HepG2 (cell line): ENCODE data around the gene CFAP61. TPM values are rescaled to one million over a fixed set of nuclear protein-coding genes. Genes with fewer than 3 reads are reported as not detected.
A peak's percentile ranks its signal among the peaks of the same experiment; 100 is the strongest.

Source experiments
- HMGXB4 ChIP-seq, 2 experiments: sonication (generic) in 1 of 2; formaldehyde crosslinking in 1 of 2; IDR thresholded peaks; 2 replicates each; pipeline versions ENCODE4 v1.4.0 to v1.6.1; 2018 to 2020; ENCODE audit warnings: missing genetic modification reagents in 2 of 2, borderline replicate concordance in 1 of 2, low read depth in 1 of 2, mild to moderate bottlenecking in 1 of 2, missing biosample characterization in 1 of 2
- KMT2B ChIP-seq: IDR thresholded peaks from 2 replicates; pipeline ENCODE4 v1.6.1; 2016; ENCODE audit warnings: missing genetic modification reagents, missing compliant biosample characterization
- SMC3 ChIP-seq: IDR thresholded peaks from 2 replicates; pipeline ENCODE4 v1.6.1; 2011; ENCODE audit warnings: low read length, improper control_type of control experiment
- XRCC5 ChIP-seq: fragments of 200-400 bp; formaldehyde crosslinking; optimal IDR thresholded peaks from 2 replicates; pipeline ENCODE3; 2017; ENCODE audit warnings: mild to moderate bottlenecking, low read length
- ZNF788 ChIP-seq: sonication (generic); formaldehyde crosslinking; IDR thresholded peaks from 2 replicates; pipeline ENCODE4 v1.5.0; 2020; ENCODE audit warnings: mild to moderate bottlenecking, missing genetic modification reagents, borderline replicate concordance
- ZNF850 ChIP-seq: sonication (generic); formaldehyde crosslinking; conservative IDR thresholded peaks from 2 replicates; pipeline ENCODE4 v1.9.0; 2021; ENCODE audit warnings: mild to moderate bottlenecking, missing genetic modification reagents
- ZNF891 ChIP-seq: sonication (generic); formaldehyde crosslinking; IDR thresholded peaks from 2 replicates; pipeline ENCODE4 v1.5.0; 2020; ENCODE audit warnings: mild to moderate bottlenecking, missing genetic modification reagents
- polyA plus RNA-seq, 8 experiments: library from polyadenylated mRNA; depleted of rRNA in 3 of 8; stranded (reverse) in 7 of 8; unstranded in 1 of 8; fragments of >200 nt; fragmentation: Illumina TruSeq in 4 of 8; extraction: Trizol in 4 of 8; gene quantifications; 2 replicates each; pipeline versions ENCODE4 v1.2.1 to v1.2.3, GENCODE V29; 2011 to 2016; ENCODE audit warnings: low read depth in 4 of 8, missing spikeins in 1 of 8, mixed read lengths in 1 of 8; ENCODE audit not compliant: insufficient read depth in 1 of 8
- total RNA-seq, 5 experiments: library from RNA; depleted of rRNA; stranded (reverse); fragments of >200 nt; fragmentation: Illumina TruSeq; extraction: Trizol; gene quantifications; 2 replicates each; pipeline ENCODE4 v1.2.3, GENCODE V29; 2016; ENCODE audit warnings: low read depth in 1 of 5
- TF ChIP-seq, protein P1 (sequence below): sonication (generic); formaldehyde crosslinking; IDR thresholded peaks from 2 replicates; pipeline ENCODE4 v1.4.0; 2020; ENCODE audit warnings: missing genetic modification reagents
- TF ChIP-seq, protein P2 (sequence below): sonication (generic); formaldehyde crosslinking; IDR thresholded peaks from 2 replicates; pipeline ENCODE4 v1.5.0; 2020; ENCODE audit warnings: mild to moderate bottlenecking, missing genetic modification reagents, moderate library complexity

CFAP61 gene
- total and polyA plus RNA-seq, 2 of the 13 experiments (the other 11 are each of a cell fraction or from before 2014, with no cell fraction given): 0.27 TPM; not detected in 1

GRCh38 chr20:20360464-20360863 lies 308.1 kb downstream of the CFAP61 start (continued):
- TF ChIP-seq HMGXB4 (CRISPR knock-in tag; IDR thresholded peaks at IDR 0.05; ENCODE audit: borderline replicate concordance in 1 of 2, low read depth in 1 of 2) (0 out of 4 replicates have a peak, but pooled peaks of 1 of the 2 experiments have one; percentile 39), XRCC5 (peak; percentile 92), ZNF788 (0 out of 2 replicates have a peak, but pooled peaks have one; percentile 17), SMC3 (peak; percentile 95), ZNF891 (CRISPR knock-in tag) (no peak), KMT2B (CRISPR knock-in tag) (no peak), ZNF850 (CRISPR knock-in tag) (no peak)
- TF ChIP-seq, protein P1, sequence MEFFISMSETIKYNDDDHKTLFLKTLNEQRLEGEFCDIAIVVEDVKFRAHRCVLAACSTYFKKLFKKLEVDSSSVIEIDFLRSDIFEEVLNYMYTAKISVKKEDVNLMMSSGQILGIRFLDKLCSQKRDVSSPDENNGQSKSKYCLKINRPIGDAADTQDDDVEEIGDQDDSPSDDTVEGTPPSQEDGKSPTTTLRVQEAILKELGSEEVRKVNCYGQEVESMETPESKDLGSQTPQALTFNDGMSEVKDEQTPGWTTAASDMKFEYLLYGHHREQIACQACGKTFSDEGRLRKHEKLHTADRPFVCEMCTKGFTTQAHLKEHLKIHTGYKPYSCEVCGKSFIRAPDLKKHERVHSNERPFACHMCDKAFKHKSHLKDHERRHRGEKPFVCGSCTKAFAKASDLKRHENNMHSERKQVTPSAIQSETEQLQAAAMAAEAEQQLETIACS (CRISPR knock-in tag): no peak
- TF ChIP-seq, protein P2, sequence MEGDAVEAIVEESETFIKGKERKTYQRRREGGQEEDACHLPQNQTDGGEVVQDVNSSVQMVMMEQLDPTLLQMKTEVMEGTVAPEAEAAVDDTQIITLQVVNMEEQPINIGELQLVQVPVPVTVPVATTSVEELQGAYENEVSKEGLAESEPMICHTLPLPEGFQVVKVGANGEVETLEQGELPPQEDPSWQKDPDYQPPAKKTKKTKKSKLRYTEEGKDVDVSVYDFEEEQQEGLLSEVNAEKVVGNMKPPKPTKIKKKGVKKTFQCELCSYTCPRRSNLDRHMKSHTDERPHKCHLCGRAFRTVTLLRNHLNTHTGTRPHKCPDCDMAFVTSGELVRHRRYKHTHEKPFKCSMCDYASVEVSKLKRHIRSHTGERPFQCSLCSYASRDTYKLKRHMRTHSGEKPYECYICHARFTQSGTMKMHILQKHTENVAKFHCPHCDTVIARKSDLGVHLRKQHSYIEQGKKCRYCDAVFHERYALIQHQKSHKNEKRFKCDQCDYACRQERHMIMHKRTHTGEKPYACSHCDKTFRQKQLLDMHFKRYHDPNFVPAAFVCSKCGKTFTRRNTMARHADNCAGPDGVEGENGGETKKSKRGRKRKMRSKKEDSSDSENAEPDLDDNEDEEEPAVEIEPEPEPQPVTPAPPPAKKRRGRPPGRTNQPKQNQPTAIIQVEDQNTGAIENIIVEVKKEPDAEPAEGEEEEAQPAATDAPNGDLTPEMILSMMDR (CRISPR knock-in tag): peak; percentile 92
